NCI-H510A (cell line): ENCODE data around the gene WDR1.

Source experiments
- DNase-seq: peaks from one replicate; lab custom pipeline; 2025; lab: John Stamatoyannopoulos, UW

The WDR1 gene

GRCh38 chr4:10113362-10114047 lies 3.1 kb downstream of the WDR1 start:
- no peak for DNase-seq

- no peak for DNase-seq
These were observed 3.8 kb downstream of the WDR1 start for GRCh38 chr4:10112658-10113284.

- DNase-seq: no peak
These were observed 5.4 kb downstream of the WDR1 start for GRCh38 chr4:10111067-10111801.

GRCh38 chr4:10109995-10110670 lies 6.5 kb downstream of the WDR1 start:
- no peak for DNase-seq

GRCh38 chr4:10108818-10109783 lies 7.5 kb downstream of the WDR1 start:
- no peak for DNase-seq

GRCh38 chr4:10108391-10108790 lies 8.2 kb downstream of the WDR1 start:
- DNase-seq: no peak

- DNase-seq: no peak
These were observed 9.2 kb downstream of the WDR1 start for GRCh38 chr4:10107111-10108091.

GRCh38 chr4:10106421-10107039 lies 10.1 kb downstream of the WDR1 start:
- no peak for DNase-seq

- DNase-seq: no peak
These were observed 10.7 kb downstream of the WDR1 start for GRCh38 chr4:10105920-10106319.

- DNase-seq: no peak
These were observed 11.2 kb downstream of the WDR1 start for GRCh38 chr4:10105421-10105820.

GRCh38 chr4:10104991-10105276 lies 11.7 kb downstream of the WDR1 start:
- DNase-seq: no peak

- DNase-seq: no peak
These were observed 12.2 kb downstream of the WDR1 start for GRCh38 chr4:10104211-10104990.

- no peak for DNase-seq
These were observed 13.9 kb downstream of the WDR1 start for GRCh38 chr4:10102474-10103332.

GRCh38 chr4:10101671-10102473 lies 14.7 kb downstream of the WDR1 start:
- DNase-seq: no peak

GRCh38 chr4:10100734-10101216 lies 15.8 kb downstream of the WDR1 start:
- no peak for DNase-seq

- no peak for DNase-seq
These were observed 16.9 kb downstream of the WDR1 start for GRCh38 chr4:10099499-10100325.
